ENCODE data around the gene AUP1. TPM values are rescaled to one million over a fixed set of nuclear protein-coding genes. Genes with fewer than 3 reads are reported as not detected.

Gene AUP1
- total and polyA plus RNA-seq, 10 of the 15 experiments (the other 5 are each of a cell fraction or from before 2014, with no cell fraction given), result 39.1 to 215 (median 138) TPM

GRCh38 chr2:74577448-74577847 is 47.9 kb upstream of the AUP1 start (continued):
- TF ChIP-seq EED (IDR thresholded peaks at IDR 0.05; ENCODE audit: low read depth) (peak; percentile 85), CREM (IDR thresholded peaks at IDR 0.05; ENCODE audit: low read depth) (0 out of 2 replicates have a peak, but pooled peaks have one; percentile 32), HCFC1 (IDR thresholded peaks at IDR 0.05; ENCODE audit: low read length) (no peak), HSF1 (IDR thresholded peaks at IDR 0.05; ENCODE audit: low read depth, low read length) (no peak), BRCA1 (IDR thresholded peaks at IDR 0.05; ENCODE audit: low read depth, low read length) (no peak), ATF7 (IDR thresholded peaks at IDR 0.05; ENCODE audit: low read depth) (no peak), PRDM15 (CRISPR knock-in tag; IDR thresholded peaks at IDR 0.05) (no peak), WRNIP1 (IDR thresholded peaks at IDR 0.05; ENCODE audit: borderline replicate concordance, low read depth, low read length) (no peak), NR2F1 (conservative IDR thresholded peaks at IDR 0.05) (no peak), RELB (IDR thresholded peaks at IDR 0.05; ENCODE audit: low read depth) (no peak), MYC (IDR thresholded peaks at IDR 0.05; ENCODE audit: insufficient read depth, insufficient read length, insufficient replicate concordance, low read length, severe bottlenecking) (no peak), SKIL (IDR thresholded peaks at IDR 0.05; ENCODE audit: low read depth, poor library complexity, severe bottlenecking) (no peak), SUZ12 (IDR thresholded peaks at IDR 0.05; ENCODE audit: unreplicated experiment) (no peak), BCLAF1 (IDR thresholded peaks at IDR 0.05) (no peak), MEF2B (IDR thresholded peaks at IDR 0.05; ENCODE audit: partially characterized antibody, poor library complexity, severe bottlenecking) (no peak), ZNF24 (IDR thresholded peaks at IDR 0.05) (no peak), RAD51 (IDR thresholded peaks at IDR 0.05) (no peak), RFX5 (IDR thresholded peaks at IDR 0.05; ENCODE audit: low read depth, low read length) (no peak), HDAC6 (IDR thresholded peaks at IDR 0.05; ENCODE audit: unreplicated experiment) (no peak), JUND (IDR thresholded peaks at IDR 0.05; ENCODE audit: low read depth, low read length) (no peak)

Data from GM12878 (cell line).